GM21423 (cell line): ENCODE measurements around the gene C1orf122.

Experiments used
- ATAC-seq: cut with Tn5 transposase; IDR thresholded peaks from one replicate; pipeline ENCODE4 v1.9.1; 2021; ENCODE audit warnings: mild to moderate bottlenecking, moderate library complexity; ENCODE audit not compliant: unreplicated experiment

Gene C1orf122

DNA sequence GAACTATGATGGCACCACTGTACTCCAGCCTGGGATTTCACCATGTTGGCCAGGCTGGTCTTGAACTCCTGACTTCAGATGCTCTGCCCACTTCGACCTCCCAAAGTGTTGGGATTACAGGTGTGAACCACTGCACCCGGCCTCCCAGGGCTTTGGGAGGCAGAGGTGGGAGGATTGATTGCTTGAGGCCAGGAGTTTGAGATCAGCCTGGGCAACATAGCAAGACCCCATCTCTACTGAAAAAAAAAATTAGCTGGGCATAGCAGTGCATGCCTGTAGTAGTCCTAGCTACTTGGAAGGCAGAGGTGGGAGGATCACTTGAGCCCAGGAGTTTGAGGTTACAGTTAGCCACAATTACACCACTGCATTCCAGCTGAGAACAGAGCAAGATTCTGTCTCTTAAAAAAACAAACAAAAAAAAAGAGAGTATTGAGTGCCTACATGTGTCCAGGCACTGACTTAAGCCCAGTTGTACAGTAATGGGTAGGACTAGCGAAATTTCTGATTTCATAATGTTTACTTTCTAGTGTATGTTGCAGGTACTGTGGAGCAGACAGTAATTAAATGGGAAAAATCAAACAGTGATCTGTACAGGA lies 9.7 kb upstream of the C1orf122 start:
- ATAC-seq = no peak

DNA sequence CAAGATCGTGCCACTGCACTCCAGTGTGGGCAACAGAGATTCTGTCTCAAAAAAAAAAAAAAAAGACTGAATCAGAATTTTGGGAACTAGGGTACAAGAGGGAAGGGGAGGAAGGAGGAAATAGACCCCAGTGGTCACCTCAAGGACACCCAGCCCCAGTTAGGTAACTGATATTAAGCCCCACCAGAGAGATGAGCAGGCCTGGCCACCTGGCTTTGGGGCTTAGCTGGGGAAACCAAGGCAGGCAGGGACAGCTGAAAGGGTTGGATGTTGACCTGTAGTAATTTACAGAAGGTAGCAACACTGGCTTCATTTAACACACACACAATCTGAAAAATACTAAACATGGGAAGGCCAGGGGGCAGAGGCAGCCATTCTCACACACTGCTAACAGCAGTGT lies 5.2 kb upstream of the C1orf122 start:
- ATAC-seq = no peak

DNA sequence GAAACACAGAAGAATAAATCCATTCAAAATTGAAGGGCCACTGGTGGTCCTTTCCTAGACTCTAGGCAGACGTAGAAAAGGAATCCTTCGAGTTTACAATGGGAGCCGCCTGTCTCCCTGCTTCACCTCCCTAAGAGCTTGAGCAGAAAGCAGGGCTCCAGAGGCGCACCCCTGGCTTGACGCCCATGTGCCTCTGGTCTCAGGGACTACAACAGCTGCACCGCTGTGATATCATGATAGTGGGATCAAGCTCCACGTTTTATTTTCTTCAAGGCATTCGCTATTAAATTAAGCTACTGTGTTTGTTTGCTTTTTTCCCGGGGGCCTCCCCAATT lies 403 bp upstream of the C1orf122 start:
- no peak for ATAC-seq

GRCh38 chr1:37808369-37809319 lies 1.1 kb downstream of the C1orf122 start:
- ATAC-seq = peak; percentile 38

- no peak for ATAC-seq
Observed at GRCh38 chr1:37809942-37810341, 2.4 kb downstream of the C1orf122 start.

DNA sequence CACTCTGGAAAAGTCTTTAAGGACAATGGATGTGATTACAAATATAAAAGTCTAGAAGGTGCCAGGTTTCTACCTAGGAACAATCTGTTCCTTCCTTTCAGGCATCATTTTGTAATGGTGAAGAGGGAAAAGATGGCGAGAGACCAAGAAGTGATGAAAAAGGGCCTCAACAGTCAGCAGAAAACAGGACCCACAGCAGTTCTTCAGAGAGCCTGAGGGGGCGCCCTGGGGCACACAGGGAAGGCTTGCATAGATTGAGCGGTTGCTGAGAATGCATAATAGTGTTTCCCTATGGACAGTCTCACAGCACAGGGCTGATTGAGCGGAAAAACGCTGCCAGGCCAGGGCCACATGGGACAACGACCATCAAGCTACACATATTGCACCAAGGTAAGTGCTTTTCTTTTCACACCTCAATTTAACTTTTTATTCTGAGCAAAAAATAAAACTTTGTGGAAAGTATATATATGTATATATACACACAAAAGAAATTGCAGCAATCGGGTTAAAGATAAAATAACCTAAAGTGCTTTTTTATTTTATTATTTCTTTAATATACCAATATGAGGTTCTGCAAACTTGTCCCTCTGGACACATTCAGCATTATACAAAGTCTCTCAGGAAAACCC lies 3.6 kb downstream of the C1orf122 start:
- ATAC-seq = no peak

- ATAC-seq = no peak
Observed at GRCh38 chr1:37813529-37814145, 6.0 kb downstream of the C1orf122 start.

GRCh38 chr1:37814252-37814651 lies 6.7 kb downstream of the C1orf122 start:
- no peak for ATAC-seq

DNA sequence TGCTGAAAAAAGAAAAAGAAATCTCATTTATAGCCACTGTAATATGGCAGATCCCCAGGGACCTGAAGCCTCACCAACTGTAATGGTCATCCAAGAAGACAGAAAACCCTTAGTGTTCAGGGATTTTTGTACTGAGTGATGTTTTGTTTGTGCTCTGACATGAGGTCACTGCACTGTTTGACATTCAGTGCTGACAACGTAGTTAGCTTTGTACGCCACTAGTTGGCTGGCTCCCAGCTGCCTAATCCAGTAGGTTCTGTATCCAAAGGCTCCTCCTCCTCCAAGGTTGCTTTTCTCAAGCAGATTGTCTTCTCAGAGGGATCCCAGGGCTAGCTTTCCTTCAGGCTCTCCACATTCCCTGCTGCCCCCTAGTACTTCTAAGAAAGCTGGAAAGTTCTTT lies 9.9 kb downstream of the C1orf122 start:
- ATAC-seq = no peak

- ATAC-seq = no peak
Observed at GRCh38 chr1:37821481-37821880, 13.9 kb downstream of the C1orf122 start.

DNA sequence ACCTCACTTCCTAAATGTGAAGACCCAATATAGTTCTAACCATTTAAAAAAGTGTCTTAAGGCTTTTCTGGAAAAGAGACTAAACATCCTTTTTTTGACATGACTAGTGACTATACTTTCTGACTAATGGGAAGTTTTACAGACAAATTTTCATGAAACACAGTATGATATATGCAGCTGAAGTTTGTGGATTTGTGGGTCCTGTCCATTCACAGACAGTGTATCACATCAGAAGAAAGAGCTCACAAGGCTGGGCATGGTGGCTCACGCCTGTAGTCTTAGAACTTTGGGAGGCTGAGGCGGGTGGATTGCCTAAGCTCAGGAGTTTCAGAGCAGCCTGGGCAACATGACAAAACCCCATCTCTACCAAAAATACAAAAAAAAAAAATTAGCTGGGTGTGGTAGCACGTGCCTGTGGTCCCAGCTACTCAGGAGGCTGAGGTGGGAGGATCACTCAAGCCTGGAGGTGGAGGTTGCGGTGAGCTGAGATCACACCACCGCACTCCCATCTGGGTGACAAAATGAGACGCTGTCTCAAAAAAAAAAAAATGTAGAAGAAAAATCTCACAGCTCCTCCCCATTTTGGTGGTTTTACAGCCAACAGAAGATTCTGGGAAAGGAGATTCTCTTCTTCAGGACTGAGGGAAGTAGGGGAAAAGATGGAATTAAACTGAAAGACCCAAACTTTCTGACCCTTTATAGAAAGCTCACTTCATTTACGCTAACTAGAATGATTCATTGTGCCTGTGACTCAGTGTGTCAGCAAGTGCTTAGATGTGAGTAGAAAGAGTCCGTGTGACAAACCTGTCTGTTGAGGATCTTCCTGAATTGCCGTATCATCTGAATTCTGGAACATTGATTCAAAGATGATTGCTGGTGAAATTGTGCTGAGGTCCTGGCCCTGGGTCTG lies 15.6 kb downstream of the C1orf122 start:
- no peak for ATAC-seq

GRCh38 chr1:37824001-37824400 lies 16.4 kb downstream of the C1orf122 start:
- ATAC-seq = no peak

GRCh38 chr1:37825506-37825905 lies 17.9 kb downstream of the C1orf122 start:
- no peak for ATAC-seq

DNA sequence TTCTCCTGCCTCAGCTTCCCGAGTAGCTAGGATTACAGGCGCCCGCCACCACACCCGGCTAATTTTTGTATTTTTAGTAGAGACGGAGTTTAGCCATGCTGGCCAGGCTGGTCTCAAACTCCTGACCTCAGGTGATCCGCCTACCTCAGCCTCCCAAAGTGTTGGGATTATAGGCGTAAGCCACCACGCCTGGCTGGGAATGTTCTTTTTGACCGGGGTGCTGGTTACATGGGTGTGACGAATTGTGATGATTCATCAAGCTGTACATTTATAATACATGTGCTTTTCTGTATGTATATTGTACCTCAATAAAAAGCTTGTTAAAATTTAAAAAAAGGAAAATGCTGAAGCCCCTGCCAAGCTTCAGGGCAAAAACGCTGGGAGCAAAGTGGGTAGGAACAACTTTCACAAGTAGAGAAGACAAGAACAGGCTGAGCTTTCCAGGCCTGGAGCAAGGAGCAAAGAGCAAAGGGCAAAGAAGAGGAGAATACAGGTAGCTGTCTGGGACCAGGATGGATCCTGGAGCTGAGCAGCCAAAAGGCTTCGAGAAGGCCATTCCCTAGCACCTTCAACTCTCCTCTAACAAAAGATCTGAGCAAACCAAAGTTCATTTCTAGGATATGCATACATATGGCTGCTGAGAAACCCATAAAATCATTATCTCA lies 21.0 kb downstream of the C1orf122 start:
- no peak for ATAC-seq

- ATAC-seq = no peak
Observed at GRCh38 chr1:37831109-37831508, 23.5 kb downstream of the C1orf122 start.

- no peak for ATAC-seq
Observed at GRCh38 chr1:37831809-37832208, 24.2 kb downstream of the C1orf122 start.

DNA sequence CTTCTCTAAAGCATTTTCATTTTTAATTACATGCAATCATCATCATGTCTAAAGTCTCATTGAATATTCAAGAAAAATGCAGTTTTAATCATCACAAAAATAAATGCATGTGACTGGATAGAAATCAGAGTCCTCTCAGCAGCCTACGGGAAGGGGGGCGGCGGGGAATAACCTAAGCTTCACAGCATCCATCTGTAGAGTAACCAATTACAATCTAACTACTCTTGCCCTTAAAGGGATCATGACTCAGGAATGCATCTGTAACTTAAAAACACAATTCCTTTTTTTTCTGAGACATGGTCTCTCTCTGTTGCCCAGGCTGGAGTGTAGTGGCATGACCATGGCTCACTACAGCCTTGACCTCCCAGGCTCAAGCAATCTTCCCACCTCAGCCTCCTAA lies 29.2 kb downstream of the C1orf122 start:
- no peak for ATAC-seq

DNA sequence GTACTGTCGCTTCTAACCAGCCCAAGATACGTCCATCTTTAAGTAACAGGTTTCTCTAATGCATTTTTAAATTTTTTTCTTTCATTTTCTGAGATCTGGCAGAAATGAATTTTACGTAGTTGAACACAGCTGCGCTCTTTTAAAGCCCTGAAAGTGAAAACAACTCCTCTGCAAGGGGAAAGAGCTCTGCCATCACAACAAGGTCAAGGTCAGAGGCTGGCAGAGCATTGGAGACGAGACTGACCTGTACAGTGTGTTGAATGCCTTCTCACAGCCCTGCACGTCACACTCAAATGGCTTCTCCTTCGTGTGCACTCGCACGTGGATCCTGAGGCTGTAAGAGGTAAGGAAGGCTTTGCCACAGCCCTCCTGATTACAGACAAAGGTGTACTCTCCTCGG lies 32.1 kb downstream of the C1orf122 start:
- no peak for ATAC-seq

DNA sequence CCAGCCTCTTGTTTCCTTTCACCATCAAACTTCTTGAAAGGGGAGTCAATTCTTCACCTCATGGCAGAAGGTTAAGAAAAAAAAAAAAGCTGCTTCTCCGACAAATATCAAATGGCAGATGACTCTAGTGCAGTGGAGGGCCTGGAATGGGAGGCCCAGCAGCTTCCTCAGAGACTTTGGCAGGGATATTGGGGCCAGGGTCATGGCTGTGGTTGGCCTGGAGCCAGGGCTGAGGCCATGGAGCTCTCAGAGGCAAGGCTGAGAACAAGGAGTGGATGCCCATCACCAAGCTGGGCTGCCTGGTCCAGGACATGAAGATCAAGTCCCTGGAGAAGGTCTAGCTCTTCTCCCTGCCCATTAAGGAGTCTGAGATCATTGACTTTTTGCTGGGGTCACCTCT lies 33.1 kb downstream of the C1orf122 start:
- no peak for ATAC-seq

- no peak for ATAC-seq
Observed at GRCh38 chr1:37841652-37842051, 34.1 kb downstream of the C1orf122 start.
